ENCODE measurements around the gene VARS1. TPM values are rescaled to one million over a fixed set of nuclear protein-coding genes. Genes with fewer than 3 reads are reported as not detected.
A peak's percentile ranks its signal among the peaks of the same experiment; 100 is the strongest.

The VARS1 gene
- polyA plus RNA-seq, 2 of the 4 experiments (the other 2 are of a cell fraction): 17.7 to 57.2 TPM

- no peak for FAIRE-seq
- H3K4me3 ChIP-seq: no peak overlapping the region
- H3K9me3 ChIP-seq: no peaks in the 10 kb centered on the region
- ATAC-seq: no peak
- ChIA-PET CTCF (interaction anchor here (0.8 to 1.7 kb wide), 4 partner anchors 9 to 46 kb away, joined by 3 to 4 read pairs (median 4); no protein-coding TSS in a partner anchor), POLR2A (interaction anchor here (1.4 kb wide), 1 partner anchor 43 kb away, joined by 3 read pairs; the partner anchor contains the start of gene HSPA1B)
- WGBS (ENCODE audit: missing lambda C conversion rate): 92% methylated on average over 13 of the region's 15 CpGs
- H3K4me1 ChIP-seq: no peaks in the 10 kb centered on the region
- DNase-seq (ENCODE audit: low read depth in 1 of 2, low spot score in 1 of 2): no peak
- TF ChIP-seq JUN (IDR thresholded peaks at IDR 0.05) (0 out of 5 replicates have a peak, but pooled peaks of 1 of the 2 experiments have one; percentile 22), TFCP2L1 (CRISPR knock-in tag; IDR thresholded peaks at IDR 0.05) (no peak)
- no peak overlapping the region for H3K4me2 ChIP-seq
- H3K27ac ChIP-seq: no peak overlapping the region
Observed at GRCh38 chr6:31784098-31784925, 11.2 kb downstream of the VARS1 start.

GRCh38 chr6:31782126-31782855 lies 13.3 kb downstream of the VARS1 start:
- TF ChIP-seq ELK1 (IDR thresholded peaks at IDR 0.05; ENCODE audit: low read depth, low read length) (no peak), HES2 (IDR thresholded peaks at IDR 0.05) (no peak), JUN (IDR thresholded peaks at IDR 0.05) (no peak), CBX2 (IDR thresholded peaks at IDR 0.05; ENCODE audit: borderline replicate concordance, low read depth) (no peak), PHF8 (IDR thresholded peaks at IDR 0.05; ENCODE audit: borderline replicate concordance, low read depth) (no peak), NR3C1 (IDR thresholded peaks at IDR 0.05) (no peak), NPAS2 (CRISPR knock-in tag; IDR thresholded peaks at IDR 0.05; ENCODE audit: borderline replicate concordance) (no peak), TFCP2L1 (CRISPR knock-in tag; IDR thresholded peaks at IDR 0.05) (no peak), EHMT2 (IDR thresholded peaks at IDR 0.05; ENCODE audit: low read depth) (no peak), MAX (IDR thresholded peaks at IDR 0.05) (no peak), HDAC2 (IDR thresholded peaks at IDR 0.05) (no peak), ZNF302 (CRISPR knock-in tag; IDR thresholded peaks at IDR 0.05) (no peak), RNF2 (IDR thresholded peaks at IDR 0.05; ENCODE audit: borderline replicate concordance, low read depth) (no peak), RFX5 (IDR thresholded peaks at IDR 0.05) (no peak)
- H3K4me1 ChIP-seq: peaks cover 7% of the 10 kb centered on the region
- ATAC-seq: no peak
- no peak for DNase-seq (ENCODE audit: low read depth in 1 of 2, low spot score in 1 of 2)
- WGBS (ENCODE audit: missing lambda C conversion rate): 94% methylated on average over 20 of the region's 32 CpGs
- H3K27ac ChIP-seq: no peak overlapping the region
- H3K4me3 ChIP-seq: no peak overlapping the region
- no peak for FAIRE-seq
- H3K9me3 ChIP-seq: no peaks in the 10 kb centered on the region
- no peak overlapping the region for H3K4me2 ChIP-seq
- CTCF ChIA-PET: interaction anchor here (1.2 to 3.6 kb wide), 3 partner anchors 9 to 14 kb away, joined by 3 to 17 read pairs (median 11); partner anchors contain the start of gene VARS1
- POLR2A ChIA-PET: no interaction called here

- DNase-seq (ENCODE audit: low read depth in 1 of 2, low spot score in 1 of 2) (no peak), FAIRE-seq (no peak), ATAC-seq (no peak)
- H3K4me1 ChIP-seq: peaks cover 15% of the 10 kb centered on the region
- 93% methylated on average over 23 of the region's 23 CpGs for WGBS (ENCODE audit: missing lambda C conversion rate)
- ChIA-PET CTCF (interaction anchor here (1.1 to 3.6 kb wide), 5 partner anchors 8 to 14 kb away, joined by 3 to 17 read pairs (median 5); partner anchors contain the start of gene VARS1), POLR2A (no interaction called here)
- H3K4me2 ChIP-seq: no peak overlapping the region
- H3K4me3 ChIP-seq: no peak overlapping the region
- H3K9me3 ChIP-seq: no peaks in the 10 kb centered on the region
- no peak overlapping the region for H3K27ac ChIP-seq
- TF ChIP-seq ESRRA (IDR thresholded peaks at IDR 0.05; ENCODE audit: borderline replicate concordance, low read length) (no peak), BHLHE40 (IDR thresholded peaks at IDR 0.05; ENCODE audit: low read depth, low read length) (no peak), REST (IDR thresholded peaks at IDR 0.05) (no peak), RNF2 (IDR thresholded peaks at IDR 0.05; ENCODE audit: borderline replicate concordance, low read depth) (no peak), POLR2A (IDR thresholded peaks at IDR 0.05; ENCODE audit: low read length) (no peak), FOXS1 (CRISPR knock-in tag; IDR thresholded peaks at IDR 0.05) (no peak), RFX5 (IDR thresholded peaks at IDR 0.05) (no peak), ELK1 (IDR thresholded peaks at IDR 0.05; ENCODE audit: low read depth, low read length) (no peak), MAFK (IDR thresholded peaks at IDR 0.05; ENCODE audit: partially characterized antibody) (no peak), ZFP36 (IDR thresholded peaks at IDR 0.05; ENCODE audit: borderline replicate concordance, partially characterized antibody) (no peak), TP53 (CRISPR knock-in tag; IDR thresholded peaks at IDR 0.05) (no peak), SREBF2 (IDR thresholded peaks at IDR 0.05) (no peak)
Observed at GRCh38 chr6:31781244-31782125, 14.1 kb downstream of the VARS1 start.

Measured in A549 (cell line).